Frontal cortex (tissue), 4 donors: Measurements from ENCODE around the gene EIF2A. TPM values are rescaled to one million over a fixed set of nuclear protein-coding genes. Genes with fewer than 3 reads are reported as not detected.

Experiments used
- DNase-seq, 2 donors: peaks; one replicate each; pipeline ENCODE4 v3.0.0; 2012; ENCODE audit warnings: low spot score in 2 of 2
- FAIRE-seq: peaks from 2 replicates; lab custom pipeline; 2012; peaks lifted over from hg19 to GRCh38; lab: Jason Lieb, UNC
- total RNA-seq: library from RNA; depleted of rRNA; stranded (reverse); fragments of >200 nt; gene quantifications from one replicate; pipeline ENCODE4 v1.2.3, GENCODE V29; 2014
- donor health status: control.
- donor health status: control.
- donor health status: control.

The EIF2A gene
- total RNA-seq, 1 donor from 2014 or later, result 201 TPM

GRCh38 chr3:150626148-150626930, 79.8 kb downstream of the EIF2A start:
- no peak for DNase-seq
- FAIRE-seq, result no peak

DNA sequence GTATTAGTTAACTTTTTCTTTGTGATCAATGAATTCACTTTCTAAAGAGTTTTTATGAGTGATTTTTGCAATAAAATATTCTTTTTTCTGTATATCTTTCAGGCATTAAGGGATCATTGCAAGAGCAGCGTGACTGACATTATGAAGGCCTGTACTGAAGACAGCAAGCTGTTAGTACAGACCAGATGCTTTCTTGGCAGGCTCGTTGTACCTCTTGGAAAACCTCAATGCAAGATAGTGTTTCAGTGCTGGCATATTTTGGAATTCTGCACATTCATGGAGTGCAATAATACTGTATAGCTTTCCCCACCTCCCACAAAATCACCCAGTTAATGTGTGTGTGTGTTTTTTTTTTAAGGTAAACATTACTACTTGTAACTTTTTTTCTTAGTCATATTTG, 81.0 kb downstream of the EIF2A start:
- DNase-seq (no peak), FAIRE-seq (no peak)

DNA sequence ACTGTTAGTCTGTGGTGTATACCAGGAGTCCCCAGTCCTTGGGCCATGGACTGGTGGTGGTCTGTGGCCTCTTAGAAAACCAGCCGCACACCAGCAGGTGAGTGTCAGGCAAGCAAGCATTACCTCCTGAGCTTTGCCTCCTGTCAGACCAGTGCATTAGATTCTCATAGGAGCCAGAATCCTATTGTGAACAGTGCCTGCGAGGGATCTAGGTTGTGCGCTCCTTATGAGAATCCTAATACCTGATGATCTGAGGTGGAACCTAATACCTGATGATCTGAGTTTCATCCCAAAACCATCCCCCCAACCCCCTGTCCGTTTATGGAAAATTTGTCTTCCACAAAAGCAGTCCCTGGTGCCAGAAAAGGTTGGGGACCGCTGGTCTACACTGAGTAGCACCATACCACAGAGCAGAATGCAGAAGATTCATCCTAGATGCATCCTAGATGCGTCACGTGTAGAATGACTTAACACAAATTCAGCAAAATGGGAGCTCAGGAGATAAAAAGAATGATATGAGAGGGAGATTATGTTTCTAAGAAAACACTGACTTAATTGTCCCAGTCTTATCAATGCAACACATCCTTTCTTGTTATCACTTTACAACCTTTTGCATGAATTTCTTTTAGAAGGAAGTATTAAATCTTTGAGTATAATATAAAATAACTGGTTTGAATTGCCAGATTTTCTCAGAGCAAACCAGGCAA, 85.1 kb downstream of the EIF2A start:
- DNase-seq, result no peak
- FAIRE-seq, result no peak

- DNase-seq, result no peak
- no peak for FAIRE-seq
Measured at GRCh38 chr3:150635076-150635475, 88.5 kb downstream of the EIF2A start.

DNA sequence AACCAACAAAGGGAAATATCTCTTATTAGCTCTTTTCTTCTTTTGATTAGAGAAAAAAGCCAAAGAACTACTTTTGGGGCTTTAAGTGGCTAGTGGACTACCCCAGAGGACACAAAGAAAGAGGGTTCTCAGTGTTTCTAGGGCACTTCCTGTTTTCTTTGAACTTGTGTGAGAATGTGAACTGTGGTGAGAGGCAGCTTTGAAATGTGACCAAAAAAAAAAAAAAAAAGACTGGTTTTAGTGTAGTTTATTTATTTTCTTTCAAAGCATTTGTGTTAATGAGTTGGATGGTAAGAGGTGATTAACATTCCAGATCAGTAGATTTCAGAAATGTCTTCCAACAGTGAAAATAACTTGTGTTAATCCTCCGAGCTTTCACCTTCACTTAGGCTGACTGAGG, 88.9 kb downstream of the EIF2A start:
- no peak for FAIRE-seq
- DNase-seq, result no peak

Other genes with a start within 250 kb of the EIF2A start
- gene TSC22D2, start 138.5 kb upstream of the EIF2A start, total RNA-seq, result 11.0 TPM
- gene SERP1, start 291 bp upstream of the EIF2A start, total RNA-seq, result 67.3 TPM
- 106 TPM for gene SELENOT, start 56.5 kb downstream of the EIF2A start, total RNA-seq
- under 0.01 TPM for gene ERICH6, start 157.1 kb downstream of the EIF2A start, total RNA-seq
- 22.8 TPM for gene SIAH2, start 216.4 kb downstream of the EIF2A start, total RNA-seq